BLaER1 treated with 17β-estradiol and CSF1 and Interleukin-3, amounts not matched to agents 10 nM and 100 nM (cell line): Measurements from ENCODE around the gene DNLZ.

Experiments used
- H3K27ac ChIP-seq, 11 experiments: shearing (Covaris generic); formaldehyde crosslinking; 2 replicates each; pipeline ENCODE4 v1.8.1; 2022
- H3K27me3 ChIP-seq, 11 experiments: shearing (Covaris generic); formaldehyde crosslinking; 2 replicates each; pipeline ENCODE4 v1.8.1; 2022
- H3K36me3 ChIP-seq, 11 experiments: shearing (Covaris generic); formaldehyde crosslinking; 2 replicates each; pipeline ENCODE4 v1.8.1; 2022
- H3K4me1 ChIP-seq, 10 experiments: shearing (Covaris generic); formaldehyde crosslinking; 2 replicates each; pipeline ENCODE4 v1.8.1; 2022
- H3K4me2 ChIP-seq, 11 experiments: shearing (Covaris generic); formaldehyde crosslinking; 2 replicates each; pipeline ENCODE4 v1.8.1; 2022
- H3K4me3 ChIP-seq, 10 experiments: shearing (Covaris generic); formaldehyde crosslinking; 2 replicates each; pipeline ENCODE4 v1.8.1; 2022
- H3K9ac ChIP-seq, 11 experiments: shearing (Covaris generic); formaldehyde crosslinking; 2 replicates each; pipeline ENCODE4 v1.8.1; 2022
- H3K9me3 ChIP-seq, 11 experiments: shearing (Covaris generic); formaldehyde crosslinking; replicated peaks in 1 of 11; 2 replicates each; pipeline ENCODE4 v1.8.1; 2022
- H4K20me1 ChIP-seq, 11 experiments: shearing (Covaris generic); formaldehyde crosslinking; 2 replicates each; pipeline ENCODE4 v1.8.1; 2022
- Cebpa-rat ChIP-seq, 11 experiments: shearing (Covaris generic); IDR thresholded peaks; 2 replicates each; pipeline ENCODE4 v1.8.1; 2022

Gene DNLZ

DNA sequence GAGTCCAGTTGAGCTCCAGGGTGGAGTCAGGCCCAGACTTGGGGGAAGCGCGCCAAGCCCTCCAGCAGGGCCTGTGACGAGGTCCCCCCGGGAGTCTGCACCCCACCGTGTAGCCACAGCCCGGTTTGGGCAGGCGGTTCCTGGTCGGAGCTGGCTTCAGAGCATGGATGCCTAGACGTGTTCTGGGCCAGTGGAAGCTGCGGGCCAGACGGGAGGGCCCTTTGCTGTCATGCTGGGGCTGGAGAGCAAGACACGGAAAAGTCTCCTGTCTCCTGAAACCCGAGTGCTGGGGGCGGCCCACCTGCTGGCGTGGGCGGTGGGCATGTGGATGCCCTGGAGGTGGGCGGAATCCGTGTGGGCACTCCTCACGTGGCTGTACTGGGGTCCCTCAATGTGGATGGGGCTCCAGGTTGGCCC is 34.3 kb downstream of the DNLZ start:
- Histone ChIP-seq H3K9me3 (no peaks in the 10 kb centered on the region), H4K20me1 (peaks cover 0 to 64% (median 60%) of the 10 kb centered on the region in 11 experiments; a peak in 20 of 22 replicates), H3K4me1 (peaks cover 43 to 84% (median 77%) of the 10 kb centered on the region in 10 experiments), H3K4me2 (peak overlapping the region; percentile 93 to 100 (median 99)), H3K27ac (peak overlapping the region in 9 of 11 experiments; percentile 44 to 93 (median 86); a peak in 17 of 22 replicates), H3K4me3 (peak overlapping the region; percentile 67 to 91 (median 78)), H3K27me3 (no peaks in the 10 kb centered on the region), H3K36me3 (peaks cover 0 to 36% (median 26%) of the 10 kb centered on the region in 11 experiments; a peak in 17 of 22 replicates), H3K9ac (peak overlapping the region; percentile 71 to 95 (median 86))
- TF ChIP-seq Cebpa-rat (IDR thresholded peaks at IDR 0.05) = no peak

DNA sequence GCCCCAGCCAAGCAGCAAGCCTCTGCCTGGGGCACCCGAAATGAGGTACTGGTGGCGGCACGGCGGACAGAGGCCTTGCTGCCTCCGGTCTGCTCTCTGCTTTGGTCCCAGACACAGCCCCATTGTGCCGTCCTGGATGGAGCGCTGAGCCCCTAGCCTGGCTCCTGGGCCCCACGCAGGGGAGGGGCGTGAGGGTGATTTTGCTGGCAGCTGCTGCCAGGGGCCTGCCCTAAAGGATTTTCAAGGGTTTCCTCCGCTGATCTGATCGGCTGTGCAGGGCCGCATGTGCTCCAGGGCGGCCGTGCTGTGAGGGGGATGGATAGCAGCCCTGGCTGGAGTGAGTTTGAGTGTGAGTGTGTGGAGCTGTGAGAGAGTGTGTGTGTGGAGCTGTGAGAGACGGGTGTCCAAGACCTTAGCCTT is 34.9 kb downstream of the DNLZ start:
- Histone ChIP-seq H3K4me1 (peaks cover 48 to 90% (median 83%) of the 10 kb centered on the region in 10 experiments), H3K4me3 (peak overlapping the region; percentile 67 to 91 (median 78)), H4K20me1 (peaks cover 0 to 58% (median 56%) of the 10 kb centered on the region in 11 experiments; a peak in 20 of 22 replicates), H3K36me3 (peaks cover 0 to 32% (median 21%) of the 10 kb centered on the region in 11 experiments; a peak in 14 of 22 replicates), H3K4me2 (peak overlapping the region; percentile 93 to 100 (median 99)), H3K27me3 (peaks cover 0 to 6% (median 0%) of the 10 kb centered on the region in 11 experiments; a peak in 6 of 22 replicates), H3K9ac (peak overlapping the region; percentile 71 to 95 (median 86)), H3K27ac (peak overlapping the region; percentile 7 to 93 (median 86); a peak in 20 of 22 replicates), H3K9me3 (no peaks in the 10 kb centered on the region)
- no peak for TF ChIP-seq Cebpa-rat (IDR thresholded peaks at IDR 0.05)

DNA sequence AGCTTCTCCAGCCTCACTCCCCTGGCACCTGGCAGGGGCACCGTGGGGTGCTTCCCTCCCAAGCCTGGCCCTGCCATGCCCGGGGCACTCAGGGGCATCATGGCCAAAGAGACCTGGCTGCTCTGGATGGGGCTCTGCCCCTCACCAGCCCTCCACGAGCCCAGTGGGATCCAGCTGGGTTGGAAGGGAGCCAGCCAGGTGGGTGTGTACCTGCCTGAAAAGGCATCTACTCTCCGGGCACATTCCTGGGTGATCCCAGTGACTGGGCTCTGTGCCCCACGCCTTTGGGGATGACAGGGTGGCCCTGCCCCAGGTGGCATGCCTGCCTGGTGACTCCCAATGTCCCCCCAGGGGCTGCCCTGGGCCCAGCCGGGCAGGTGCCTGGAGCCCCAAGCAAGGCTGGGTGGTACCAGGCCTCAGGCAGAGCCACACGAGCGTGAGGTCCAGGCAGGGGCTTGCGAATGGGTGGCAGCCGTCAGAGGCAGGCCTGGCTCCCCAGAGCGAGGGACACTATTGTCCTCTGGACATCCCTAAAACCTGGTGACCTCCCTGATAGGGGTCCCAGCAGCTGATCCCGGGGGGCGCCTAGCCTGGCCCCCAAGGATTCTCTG is 35.4 kb downstream of the DNLZ start:
- Histone ChIP-seq H3K4me3 (peak overlapping the region; percentile 67 to 91 (median 78)), H3K27ac (peak overlapping the region; percentile 7 to 93 (median 86); a peak in 20 of 22 replicates), H3K4me2 (peak overlapping the region; percentile 93 to 100 (median 99)), H3K9ac (peak overlapping the region; percentile 71 to 95 (median 86)), H3K9me3 (no peaks in the 10 kb centered on the region), H3K4me1 (peaks cover 54 to 91% (median 84%) of the 10 kb centered on the region in 10 experiments), H3K36me3 (peaks cover 0 to 26% (median 17%) of the 10 kb centered on the region in 11 experiments; a peak in 14 of 22 replicates), H3K27me3 (peaks cover 0 to 11% (median 0%) of the 10 kb centered on the region in 11 experiments; a peak in 6 of 22 replicates), H4K20me1 (peaks cover 0 to 53% (median 51%) of the 10 kb centered on the region in 11 experiments; a peak in 20 of 22 replicates)
- no peak for TF ChIP-seq Cebpa-rat (IDR thresholded peaks at IDR 0.05)

DNA sequence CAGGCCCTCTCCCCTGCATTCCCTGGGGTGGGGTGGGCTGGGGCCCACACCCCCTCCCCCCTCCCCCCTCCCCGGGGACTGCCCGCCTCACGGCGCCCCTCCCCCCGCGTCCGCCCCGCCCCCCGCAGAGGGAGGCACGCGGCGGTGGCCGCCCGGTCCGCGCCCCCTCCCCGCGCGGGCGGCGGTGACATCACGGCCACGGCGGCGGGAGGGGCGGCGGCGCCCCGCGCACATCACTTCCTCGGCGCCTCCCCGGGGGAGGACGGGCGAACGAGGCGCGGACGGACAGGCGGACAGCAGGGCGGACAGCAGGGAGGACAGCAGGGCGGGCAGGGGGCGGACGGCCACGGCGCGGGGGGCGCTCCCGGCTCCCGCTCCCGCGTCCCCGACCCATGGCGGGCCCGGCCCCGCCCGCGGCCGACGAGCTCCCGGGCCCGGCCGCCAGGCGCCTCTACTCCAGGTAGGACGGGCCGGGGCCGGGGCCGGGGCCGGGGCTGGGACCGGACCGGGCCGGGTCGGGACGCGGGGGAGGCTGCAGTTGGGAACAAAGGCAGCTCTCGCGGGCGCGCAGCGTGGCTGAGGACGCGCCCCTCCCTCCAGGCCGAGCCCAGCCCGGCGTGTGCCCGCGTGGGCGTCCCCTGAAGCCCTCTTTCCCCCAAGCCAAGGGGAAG is 36.1 kb downstream of the DNLZ start, which contains the start of gene GPSM1:
TSS of gene GPSM1 (plus strand) at position 236 of the 671 bp plus-strand sequence. CDS start at position 393, 157 bp downstream.
- peaks cover 58 to 91% (median 85%) of the 10 kb centered on the region in 10 experiments for H3K4me1 ChIP-seq
- peak within 1 kb of the TSS; percentile 67 to 91 (median 78) for H3K4me3 ChIP-seq
- H3K9ac ChIP-seq = peak within 1 kb of the TSS; percentile 80 to 95 (median 86)
- H4K20me1 ChIP-seq = peaks cover 0 to 46% (median 45%) of the 10 kb centered on the region in 11 experiments; a peak in 20 of 22 replicates
- H3K36me3 ChIP-seq = peaks cover 0 to 20% (median 12%) of the 10 kb centered on the region in 11 experiments; a peak in 13 of 22 replicates
- no peak for TF ChIP-seq Cebpa-rat (IDR thresholded peaks at IDR 0.05)
- peaks cover 0 to 18% (median 0%) of the 10 kb centered on the region in 11 experiments; a peak in 6 of 22 replicates for H3K27me3 ChIP-seq
- peak within 1 kb of the TSS; percentile 93 to 100 (median 99) for H3K4me2 ChIP-seq
- H3K9me3 ChIP-seq = no peaks in the 10 kb centered on the region
- H3K27ac ChIP-seq = peak within 1 kb of the TSS; percentile 37 to 93 (median 86); a peak in 21 of 22 replicates

DNA sequence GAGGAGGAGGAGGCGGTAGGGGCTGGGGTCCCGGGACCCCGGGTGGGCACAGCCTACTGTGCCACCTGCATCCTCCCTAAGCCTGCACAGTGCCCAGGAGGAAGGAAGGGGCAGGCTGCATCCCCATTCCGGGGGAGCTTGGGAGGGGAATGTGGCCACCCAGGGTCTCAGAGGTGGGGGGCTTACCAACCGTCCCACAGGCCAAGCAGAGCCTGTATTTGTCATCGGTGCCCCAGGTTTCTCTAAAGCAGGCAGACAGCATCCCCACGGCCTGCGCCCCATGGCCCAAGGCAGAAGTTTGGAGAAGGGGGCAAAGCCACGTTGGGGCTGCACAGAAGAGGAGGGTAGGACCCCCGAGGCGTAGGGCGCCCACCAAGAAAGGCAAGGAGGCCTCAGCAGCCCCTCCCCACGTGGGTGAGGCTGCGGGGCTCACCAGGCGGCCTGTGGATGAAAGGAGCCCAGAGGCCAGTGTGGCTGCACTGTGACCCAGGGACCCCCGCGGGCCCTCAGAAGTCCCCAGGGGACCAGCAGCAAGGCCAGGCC is 36.7 kb downstream of the DNLZ start:
- Histone ChIP-seq H3K9me3 (no peaks in the 10 kb centered on the region), H3K4me2 (peak overlapping the region; percentile 80 to 100 (median 96)), H3K4me1 (peaks cover 58 to 91% (median 85%) of the 10 kb centered on the region in 10 experiments), H3K27me3 (peaks cover 0 to 22% (median 0%) of the 10 kb centered on the region in 11 experiments; a peak in 6 of 22 replicates), H3K36me3 (peaks cover 0 to 14% (median 6%) of the 10 kb centered on the region in 11 experiments; a peak in 10 of 22 replicates), H3K4me3 (peak overlapping the region; percentile 9 to 91 (median 78); a peak in 19 of 20 replicates), H3K27ac (peak overlapping the region in 10 of 11 experiments; percentile 33 to 93 (median 86); a peak in 20 of 22 replicates), H4K20me1 (peaks cover 0 to 40% (median 39%) of the 10 kb centered on the region in 11 experiments; a peak in 20 of 22 replicates), H3K9ac (peak overlapping the region; percentile 54 to 95 (median 86); a peak in 21 of 22 replicates)
- TF ChIP-seq Cebpa-rat (IDR thresholded peaks at IDR 0.05) = no peak

DNA sequence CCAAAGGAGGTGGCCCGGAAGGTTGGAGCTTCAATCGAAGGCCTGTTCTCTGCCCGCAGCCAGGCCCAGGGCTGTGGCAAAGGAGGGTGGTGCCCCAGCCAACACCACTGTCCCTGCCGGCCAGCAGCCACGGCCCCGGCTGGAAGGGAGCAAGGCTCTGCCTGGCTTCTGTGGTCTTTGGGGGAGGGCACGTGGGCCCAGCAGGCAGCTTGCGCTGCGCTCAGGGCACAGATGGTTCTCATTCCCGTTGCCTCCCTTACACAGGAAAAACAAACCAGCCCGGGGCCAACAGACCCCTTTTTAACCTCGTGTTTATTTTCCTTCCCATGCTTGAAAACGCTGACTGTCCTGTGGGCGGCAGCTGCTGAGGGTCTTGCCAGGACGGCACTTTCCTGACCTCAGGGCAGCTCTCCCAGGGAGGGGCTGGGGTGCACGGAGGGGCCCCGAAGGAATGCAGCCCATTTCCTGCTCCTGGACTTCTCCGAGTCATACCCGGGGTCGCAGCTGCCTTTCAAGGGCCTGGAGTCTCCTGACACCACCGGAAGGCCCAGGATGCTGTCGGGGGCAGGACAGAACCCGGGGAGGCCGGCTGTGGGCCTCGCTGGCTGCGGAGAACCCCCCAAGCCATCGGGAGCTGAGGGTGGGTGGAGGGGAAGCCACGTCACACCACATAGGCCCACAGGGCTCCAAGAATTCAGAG is 37.3 kb downstream of the DNLZ start:
- Histone ChIP-seq H3K27ac (peak overlapping the region; percentile 13 to 93 (median 86); a peak in 20 of 22 replicates), H3K9me3 (peaks cover 0 to 4% (median 0%) of the 10 kb centered on the region in 11 experiments; a peak in 4 of 22 replicates), H3K4me2 (peak overlapping the region; percentile 80 to 100 (median 96)), H3K36me3 (peaks cover 0 to 8% (median 0%) of the 10 kb centered on the region in 11 experiments; a peak in 4 of 22 replicates), H4K20me1 (peaks cover 0 to 34% (median 32%) of the 10 kb centered on the region in 11 experiments; a peak in 19 of 22 replicates), H3K4me3 (peak overlapping the region; percentile 9 to 91 (median 78); a peak in 19 of 20 replicates), H3K9ac (peak overlapping the region; percentile 54 to 95 (median 86); a peak in 21 of 22 replicates), H3K27me3 (peaks cover 0 to 22% (median 0%) of the 10 kb centered on the region in 11 experiments; a peak in 6 of 22 replicates), H3K4me1 (peaks cover 58 to 91% (median 82%) of the 10 kb centered on the region in 10 experiments)
- no peak for TF ChIP-seq Cebpa-rat (IDR thresholded peaks at IDR 0.05)

DNA sequence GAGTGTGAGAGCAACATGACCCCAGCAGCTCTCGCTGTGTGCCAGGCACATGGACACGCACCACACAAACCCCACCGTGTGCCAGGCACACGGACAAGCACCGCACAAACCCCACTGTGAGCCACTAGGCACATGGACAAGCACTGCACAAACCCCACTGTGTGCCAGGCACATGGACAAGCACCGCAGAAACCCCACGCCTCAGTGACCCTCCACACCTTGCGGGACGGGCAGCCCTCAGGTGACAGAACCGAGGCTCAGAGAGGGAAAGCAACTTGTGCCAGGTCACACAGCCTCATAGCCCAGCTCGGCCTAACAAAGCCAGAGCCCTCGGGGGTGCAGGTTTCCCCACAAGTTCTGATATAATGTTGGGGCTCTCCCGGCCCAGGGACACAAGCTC is 38.2 kb downstream of the DNLZ start:
- TF ChIP-seq Cebpa-rat (IDR thresholded peaks at IDR 0.05) = no peak
- H3K9me3 ChIP-seq = peaks cover 0 to 8% (median 0%) of the 10 kb centered on the region in 11 experiments; a peak in 5 of 22 replicates
- H3K27me3 ChIP-seq = peaks cover 0 to 22% (median 0%) of the 10 kb centered on the region in 11 experiments; a peak in 6 of 22 replicates
- H3K9ac ChIP-seq = peak overlapping the region in 8 of 11 experiments; percentile 85 to 95 (median 88); a peak in 16 of 22 replicates
- H3K27ac ChIP-seq = peak overlapping the region in 8 of 11 experiments; percentile 81 to 93 (median 86); a peak in 15 of 22 replicates
- peaks cover 57 to 82% (median 74%) of the 10 kb centered on the region in 10 experiments for H3K4me1 ChIP-seq
- peaks cover 0 to 25% (median 24%) of the 10 kb centered on the region in 11 experiments; a peak in 19 of 22 replicates for H4K20me1 ChIP-seq
- H3K4me3 ChIP-seq = peak overlapping the region in 2 of 10 experiments; percentile 72 to 91; a peak in 4 of 20 replicates
- H3K4me2 ChIP-seq = peak overlapping the region in 9 of 11 experiments; percentile 93 to 100 (median 97); a peak in 19 of 22 replicates
- H3K36me3 ChIP-seq = no peaks in the 10 kb centered on the region
